ENCODE measurements around the gene SRC. TPM values are rescaled to one million over a fixed set of nuclear protein-coding genes. Genes with fewer than 3 reads are reported as not detected.

Gene SRC
- total RNA-seq, 1 experiment from 2014 or later, result 185 TPM

DNA sequence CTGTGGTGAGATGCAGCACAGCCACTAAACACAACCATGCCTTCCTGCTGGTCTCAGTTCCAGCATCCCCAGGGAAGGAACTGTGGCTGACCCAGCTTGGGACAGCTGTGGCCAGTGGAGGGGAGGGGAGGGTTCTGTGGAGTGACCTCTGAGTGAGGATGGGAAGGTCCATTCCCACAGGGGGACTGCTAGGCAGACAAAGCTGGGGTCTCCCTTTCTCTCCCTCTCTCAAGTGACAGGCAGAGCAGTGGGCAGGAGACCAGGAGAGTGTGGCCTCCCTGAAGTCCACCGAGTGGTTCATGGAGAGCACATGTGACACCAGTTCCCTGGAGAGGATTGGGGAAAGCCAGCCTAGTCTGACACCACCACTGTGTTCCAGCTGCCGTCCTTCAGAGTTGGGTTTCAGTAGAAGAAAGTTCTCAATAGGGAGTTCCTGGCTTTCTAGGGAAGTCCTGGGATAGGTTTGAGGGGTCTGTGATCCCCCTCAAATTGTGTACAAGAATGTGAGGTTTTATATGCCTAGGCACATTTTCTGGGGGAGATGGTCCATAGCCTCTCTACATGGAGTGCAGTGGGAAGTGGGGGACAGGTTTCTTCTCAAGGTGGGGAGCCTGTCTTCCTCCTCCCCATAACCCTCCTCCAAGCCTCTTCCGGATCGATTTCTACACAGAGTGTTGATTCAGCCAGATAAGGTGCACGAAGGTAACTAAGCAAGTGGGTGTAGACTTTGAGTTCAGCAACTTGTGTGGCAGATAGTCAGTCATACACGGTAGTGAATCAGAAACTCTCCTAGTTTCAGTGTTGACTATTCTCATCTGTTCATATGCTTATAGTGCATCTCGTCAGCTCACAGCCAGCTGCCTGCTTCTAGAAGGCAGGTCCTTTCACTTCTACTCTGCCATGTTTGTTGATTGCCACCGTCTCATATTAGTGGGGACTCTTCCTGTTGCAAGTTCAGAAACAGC is 37.6 kb upstream of the SRC start:
- Mint-ChIP-seq H3K9me3 (ENCODE audit: low read depth, unreplicated experiment) (no peaks in the 10 kb centered on the region), H3K27me3 (ENCODE audit: unreplicated experiment) (no peaks in the 10 kb centered on the region), H3K36me3 (ENCODE audit: insufficient read depth, unreplicated experiment) (peaks cover 40% of the 10 kb centered on the region), H3K4me3 (ENCODE audit: low read depth, unreplicated experiment) (peak overlapping the region; percentile 18), H3K27ac (ENCODE audit: unreplicated experiment) (peak overlapping the region; percentile 67), H3K4me1 (ENCODE audit: low read depth, unreplicated experiment) (peaks cover 37% of the 10 kb centered on the region)
- intact Hi-C loops (cut with micrococcal nuclease; ENCODE audit: unreplicated experiment), result loop anchor here (1.0 kb wide), 1 partner anchor 28 kb away; no protein-coding TSS in a partner anchor
- DNase-seq, result peak; percentile 63
- BruUV-seq (replicated peaks), result no TSS peak
- TF ChIP-seq CTCF (IDR thresholded peaks at IDR 0.05; ENCODE audit: unreplicated experiment), result no peak
- CTCF ChIA-PET, result no interaction called here

- peaks cover 40% of the 10 kb centered on the region for H3K4me1 Mint-ChIP-seq (ENCODE audit: low read depth, unreplicated experiment)
Observed at GRCh38 chr20:37309290-37309689, 36.6 kb upstream of the SRC start.

GRCh38 chr20:37309936-37310590 is 35.9 kb upstream of the SRC start:
- CTCF ChIA-PET, result no interaction called here
- Mint-ChIP-seq H3K9me3 (ENCODE audit: low read depth, unreplicated experiment) (no peaks in the 10 kb centered on the region), H3K27me3 (ENCODE audit: unreplicated experiment) (no peaks in the 10 kb centered on the region), H3K27ac (ENCODE audit: unreplicated experiment) (no peak overlapping the region), H3K4me1 (ENCODE audit: low read depth, unreplicated experiment) (peaks cover 40% of the 10 kb centered on the region), H3K4me3 (ENCODE audit: low read depth, unreplicated experiment) (no peak overlapping the region), H3K36me3 (ENCODE audit: insufficient read depth, unreplicated experiment) (peaks cover 40% of the 10 kb centered on the region)
- no peak for DNase-seq
- BruUV-seq (replicated peaks), result no TSS peak
- TF ChIP-seq CTCF (IDR thresholded peaks at IDR 0.05; ENCODE audit: unreplicated experiment), result no peak
- intact Hi-C loops (cut with micrococcal nuclease; ENCODE audit: unreplicated experiment), result loop anchor here (1.0 kb wide), 1 partner anchor 26 kb away; no protein-coding TSS in a partner anchor

More at GRCh38 chr20:37309290-37309689, 36.6 kb upstream of the SRC start:
- peaks cover 40% of the 10 kb centered on the region for H3K36me3 Mint-ChIP-seq (ENCODE audit: insufficient read depth, unreplicated experiment)
- peak overlapping the region; percentile 18 for H3K4me3 Mint-ChIP-seq (ENCODE audit: low read depth, unreplicated experiment)
- intact Hi-C loops (cut with micrococcal nuclease; ENCODE audit: unreplicated experiment), result loop anchor here (1.0 kb wide), 1 partner anchor 27 kb away; no protein-coding TSS in a partner anchor
- H3K27me3 Mint-ChIP-seq (ENCODE audit: unreplicated experiment), result no peaks in the 10 kb centered on the region
- no peak for TF ChIP-seq CTCF (IDR thresholded peaks at IDR 0.05; ENCODE audit: unreplicated experiment)
- H3K27ac Mint-ChIP-seq (ENCODE audit: unreplicated experiment), result peak overlapping the region; percentile 67
- DNase-seq, result no peak
- no TSS peak for BruUV-seq (replicated peaks)
- CTCF ChIA-PET, result no interaction called here
- H3K9me3 Mint-ChIP-seq (ENCODE audit: low read depth, unreplicated experiment), result no peaks in the 10 kb centered on the region

DNA sequence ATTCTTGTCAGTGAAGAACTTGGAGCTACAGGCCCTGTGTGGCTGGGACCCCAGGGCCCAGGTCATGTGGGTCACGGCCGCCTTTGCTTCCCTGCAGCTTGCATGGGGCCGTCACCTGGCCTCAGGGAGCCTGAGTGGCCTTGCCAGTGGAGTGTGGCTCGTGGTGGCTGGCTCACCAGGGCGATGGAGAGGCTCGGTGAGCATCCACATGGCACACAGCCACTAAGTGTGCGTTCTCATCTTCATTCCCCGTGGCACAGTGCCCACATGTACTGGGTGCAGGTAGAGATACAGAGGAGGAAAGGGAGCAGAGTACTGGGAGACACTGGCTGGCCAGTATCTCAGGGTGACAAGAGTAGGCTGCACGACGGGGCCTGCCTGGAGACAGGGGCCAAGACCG is 35.0 kb upstream of the SRC start:
- BruUV-seq (replicated peaks), result no TSS peak
- CTCF ChIA-PET, result interaction anchor here (0.7 kb wide), 1 partner anchor 31 kb away, joined by 4 read pairs; no protein-coding TSS in a partner anchor
- peaks cover 40% of the 10 kb centered on the region for H3K4me1 Mint-ChIP-seq (ENCODE audit: low read depth, unreplicated experiment)

More for the DNA sequence above, 35.0 kb upstream of the SRC start:
- no peak overlapping the region for H3K4me3 Mint-ChIP-seq (ENCODE audit: low read depth, unreplicated experiment)
- H3K36me3 Mint-ChIP-seq (ENCODE audit: insufficient read depth, unreplicated experiment), result peaks cover 41% of the 10 kb centered on the region
- DNase-seq, result no peak
- no peak overlapping the region for H3K27ac Mint-ChIP-seq (ENCODE audit: unreplicated experiment)
- no peak for TF ChIP-seq CTCF (IDR thresholded peaks at IDR 0.05; ENCODE audit: unreplicated experiment)
- H3K27me3 Mint-ChIP-seq (ENCODE audit: unreplicated experiment), result no peaks in the 10 kb centered on the region
- no peaks in the 10 kb centered on the region for H3K9me3 Mint-ChIP-seq (ENCODE audit: low read depth, unreplicated experiment)
- intact Hi-C loops (cut with micrococcal nuclease; ENCODE audit: unreplicated experiment), result no loop called here
